ENCODE results near the gene LIPM.
A peak's percentile ranks its signal among the peaks of the same experiment; 100 is the strongest.

LIPM gene, protein sequence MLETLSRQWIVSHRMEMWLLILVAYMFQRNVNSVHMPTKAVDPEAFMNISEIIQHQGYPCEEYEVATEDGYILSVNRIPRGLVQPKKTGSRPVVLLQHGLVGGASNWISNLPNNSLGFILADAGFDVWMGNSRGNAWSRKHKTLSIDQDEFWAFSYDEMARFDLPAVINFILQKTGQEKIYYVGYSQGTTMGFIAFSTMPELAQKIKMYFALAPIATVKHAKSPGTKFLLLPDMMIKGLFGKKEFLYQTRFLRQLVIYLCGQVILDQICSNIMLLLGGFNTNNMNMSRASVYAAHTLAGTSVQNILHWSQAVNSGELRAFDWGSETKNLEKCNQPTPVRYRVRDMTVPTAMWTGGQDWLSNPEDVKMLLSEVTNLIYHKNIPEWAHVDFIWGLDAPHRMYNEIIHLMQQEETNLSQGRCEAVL

DNA sequence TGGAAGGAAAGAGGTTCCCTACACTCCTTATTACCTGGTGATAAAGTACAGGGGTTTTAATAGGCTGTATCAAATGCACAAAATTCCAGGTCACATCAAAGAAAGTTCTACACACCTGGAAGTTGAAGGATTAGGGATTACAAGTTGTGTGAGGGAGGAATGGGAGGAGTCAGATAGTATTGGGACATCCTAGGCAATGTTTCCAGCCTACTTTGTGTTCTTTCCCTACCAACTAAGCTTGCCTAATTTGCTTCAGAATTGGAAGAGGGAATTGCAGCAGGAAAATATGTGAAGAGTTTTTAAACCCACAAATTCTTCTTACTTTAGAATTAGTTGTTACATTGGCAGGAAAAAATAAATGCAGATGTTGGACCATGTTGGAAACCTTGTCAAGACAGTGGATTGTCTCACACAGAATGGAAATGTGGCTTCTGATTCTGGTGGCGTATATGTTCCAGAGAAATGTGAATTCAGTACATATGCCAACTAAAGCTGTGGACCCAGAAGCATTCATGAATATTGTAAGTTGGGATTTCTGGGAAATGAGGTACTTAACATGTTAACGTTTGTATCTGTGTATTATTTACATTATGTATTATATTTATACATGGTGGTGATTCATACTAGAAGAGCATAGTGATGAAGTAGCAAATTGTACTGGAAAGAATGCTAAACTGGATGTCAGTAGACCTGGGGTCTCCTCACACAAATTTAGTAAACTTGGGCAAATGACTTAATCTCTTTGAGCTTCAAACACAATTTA, at the start of gene LIPM:
TSS of gene LIPM (plus strand) at position 208 of the 763 bp plus-strand sequence. CDS start at position 375, 167 bp downstream.
- TF ChIP-seq CTCF (IDR thresholded peaks at IDR 0.05; ENCODE audit: insufficient read depth, low read depth, low read length, missing control alignments): no peak
- no peak within 1 kb of the TSS for H3K4me3 ChIP-seq (ENCODE audit: low read depth, low read length)
- DNase-seq (ENCODE audit: low read depth): no peak

DNA sequence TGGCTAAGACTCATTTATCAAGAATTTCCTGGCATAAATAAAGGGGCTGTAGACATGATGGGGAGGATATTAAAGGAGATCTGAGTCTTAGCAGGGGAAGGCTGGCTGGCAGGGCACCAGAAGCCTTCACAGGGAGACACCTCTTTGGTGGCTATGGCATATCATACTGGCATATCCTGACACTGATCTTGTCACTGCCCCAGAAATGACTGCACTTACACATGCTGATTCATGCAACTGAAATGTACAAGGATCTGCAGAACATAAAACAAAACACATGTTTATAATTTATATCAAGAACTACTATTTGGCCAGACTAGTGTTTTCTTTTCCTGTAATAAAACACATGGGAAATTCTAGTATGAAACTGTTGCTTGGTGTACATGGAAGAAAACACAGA, 48.2 kb upstream of the LIPM start:
- DNase-seq (ENCODE audit: low read depth): no peak
- no peak overlapping the region for H3K4me3 ChIP-seq (ENCODE audit: low read depth, low read length)
- TF ChIP-seq CTCF (IDR thresholded peaks at IDR 0.05; ENCODE audit: insufficient read depth, low read depth, low read length, missing control alignments): no peak

- no peak for TF ChIP-seq CTCF (IDR thresholded peaks at IDR 0.05; ENCODE audit: insufficient read depth, low read depth, low read length, missing control alignments)
- no peak overlapping the region for H3K4me3 ChIP-seq (ENCODE audit: low read depth, low read length)
Observed at GRCh38 chr10:88755753-88756152, 46.8 kb upstream of the LIPM start.

DNA sequence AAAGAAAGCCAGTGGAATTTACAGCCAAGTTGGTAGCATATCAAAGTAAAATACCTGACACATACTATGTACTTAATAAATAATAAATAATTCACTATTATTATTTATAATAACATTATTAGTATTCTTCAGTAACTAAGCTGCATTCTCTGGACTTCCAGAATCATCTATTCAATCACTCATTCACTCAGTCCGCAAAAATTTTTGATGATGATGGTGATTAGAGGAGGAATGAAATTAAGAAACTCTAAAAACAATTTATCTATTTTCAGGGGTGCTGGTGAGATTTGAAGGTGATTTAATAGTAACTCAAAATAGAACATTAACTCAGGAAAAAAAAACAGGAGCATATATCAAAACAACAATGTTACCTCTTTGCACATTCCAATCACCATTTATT, 45.9 kb upstream of the LIPM start:
- TF ChIP-seq CTCF (IDR thresholded peaks at IDR 0.05; ENCODE audit: insufficient read depth, low read depth, low read length, missing control alignments): no peak
- DNase-seq (ENCODE audit: low read depth): no peak
- H3K4me3 ChIP-seq (ENCODE audit: low read depth, low read length): no peak overlapping the region

More at GRCh38 chr10:88755753-88756152, 46.8 kb upstream of the LIPM start:
- DNase-seq (ENCODE audit: low read depth): peak; percentile 47

DNA sequence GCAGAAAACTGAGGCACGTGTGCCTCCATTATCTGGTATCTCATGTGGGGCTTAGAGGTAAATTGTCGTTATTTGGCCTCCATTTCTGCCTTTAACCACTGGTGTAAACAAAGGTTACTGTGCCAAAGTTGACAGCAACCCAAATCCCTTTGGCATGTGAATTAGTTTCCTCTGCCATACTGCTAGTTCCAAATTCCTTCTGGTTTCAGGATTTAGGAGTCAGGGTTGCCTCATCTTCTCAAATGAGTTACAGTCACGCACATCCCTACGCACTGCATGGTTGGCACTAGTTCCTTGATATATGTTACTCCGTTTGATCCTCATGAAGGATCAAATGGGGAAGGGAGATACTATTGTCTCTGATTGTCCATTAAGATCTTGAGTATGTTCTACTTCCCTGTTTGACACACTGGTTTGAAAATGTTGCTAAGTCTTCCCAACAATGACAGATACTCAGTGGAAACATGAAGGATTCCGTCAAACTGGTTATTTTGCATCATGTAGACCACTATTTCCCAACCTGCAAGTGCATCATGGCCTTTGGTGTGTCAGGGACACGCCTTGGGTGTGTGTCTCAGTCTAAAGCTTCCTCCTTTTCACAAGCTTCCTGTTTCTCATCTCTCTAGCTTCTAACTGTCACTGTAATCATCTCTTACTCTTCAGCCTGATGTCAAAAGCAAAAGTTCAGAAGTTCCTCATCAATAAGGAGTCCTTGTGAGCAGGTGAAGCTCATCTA, 43.0 kb upstream of the LIPM start, which contains the start of gene LIPN:
TSS of gene LIPN (plus strand) at position 655 of the 736 bp plus-strand sequence. CDS start 1,386 bp downstream, outside the sequence.
- TF ChIP-seq CTCF (IDR thresholded peaks at IDR 0.05; ENCODE audit: insufficient read depth, low read depth, low read length, missing control alignments): no peak
- H3K4me3 ChIP-seq (ENCODE audit: low read depth, low read length): no peak within 1 kb of the TSS
- DNase-seq (ENCODE audit: low read depth): peak; percentile 12

DNA sequence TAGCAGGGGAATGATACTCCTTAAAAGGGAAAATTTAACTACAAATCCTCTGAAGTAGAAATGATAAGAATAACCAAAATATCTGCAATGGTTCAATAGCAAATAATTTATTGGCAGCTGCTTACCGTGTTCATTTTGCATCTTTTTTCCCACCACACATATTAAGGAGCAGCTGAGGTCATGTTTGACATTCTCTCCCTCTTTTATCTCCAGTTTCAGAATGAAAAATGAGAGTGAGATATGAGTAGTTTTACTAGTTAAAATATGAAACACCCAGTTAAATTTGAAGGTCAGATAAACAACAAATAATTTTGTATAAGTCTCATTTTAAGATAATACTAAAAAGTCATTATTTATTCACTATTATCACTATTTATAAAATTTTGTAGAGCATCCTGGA, 39.6 kb upstream of the LIPM start:
- H3K4me3 ChIP-seq (ENCODE audit: low read depth, low read length): no peak overlapping the region
- no peak for TF ChIP-seq CTCF (IDR thresholded peaks at IDR 0.05; ENCODE audit: insufficient read depth, low read depth, low read length, missing control alignments)
- DNase-seq (ENCODE audit: low read depth): peak; percentile 2
